Gastrocnemius medialis (tissue), 4 donors: ENCODE measurements around the gene NLRC5. TPM values are rescaled to one million over a fixed set of nuclear protein-coding genes. Genes with fewer than 3 reads are reported as not detected.

ENCODE experiments used
- ATAC-seq, 2 donors: fragments of 150-250 bp; one replicate each; pipeline ENCODE4 v1.9.1; 2016
- DNase-seq, 2 donors: peaks; one replicate each; pipeline ENCODE4 v3.0.0-alpha.2; 2019
- H3K27ac ChIP-seq, 4 donors: fragments of 200-600 bp; sonication (generic); 1 replicate in 1 of 4; 2 replicates in 3 of 4; pipeline ENCODE4 v1.5.1; 2016 to 2018; ENCODE audit warnings: mild to moderate bottlenecking in 2 of 4, moderate library complexity in 1 of 4
- H3K27me3 ChIP-seq, 3 donors: fragments of 200-600 bp; sonication (generic) in 2 of 3; 1 replicate in 1 of 3; 2 replicates in 2 of 3; pipeline versions ENCODE4 v1.5.1 to v1.6.0; 2016 to 2019; ENCODE audit warnings: mild to moderate bottlenecking in 1 of 3, moderate library complexity in 1 of 3
- H3K36me3 ChIP-seq, 2 donors: fragments of 200-600 bp; sonication (generic) in 1 of 2; one replicate each; pipeline ENCODE4 v1.5.1; 2017 to 2018
- H3K4me1 ChIP-seq, 2 donors: fragments of 200-600 bp; sonication (generic) in 1 of 2; one replicate each; pipeline ENCODE4 v1.5.1; 2016 to 2017; ENCODE audit warnings: mild to moderate bottlenecking in 2 of 2
- H3K4me3 ChIP-seq, 4 donors: fragments of 200-600 bp; sonication (generic) in 3 of 4; 1 replicate in 1 of 4; 2 replicates in 3 of 4; pipeline ENCODE4 v1.5.1; 2016 to 2019; ENCODE audit warnings: mild to moderate bottlenecking in 2 of 4
- H3K9me3 ChIP-seq, 3 donors: fragments of 200-600 bp; sonication (generic) in 2 of 3; 1 replicate in 1 of 3; 2 replicates in 2 of 3; pipeline ENCODE4 v1.5.1; 2016 to 2019
- CTCF ChIP-seq, 5 experiments: fragments of 450-650 bp in 3 of 5; fragments of 200-600 bp in 2 of 5; sonication (generic) in 2 of 5; IDR thresholded peaks in 4 of 5; conservative IDR thresholded peaks in 1 of 5; 1 replicate in 4 of 5; 2 replicates in 1 of 5; pipeline ENCODE4 v1.5.1; 2016 to 2019; ENCODE audit warnings: antibody characterized with exemption in 5 of 5, mild to moderate bottlenecking in 3 of 5, moderate library complexity in 3 of 5
- POLR2A ChIP-seq, 2 donors: fragments of 450-650 bp; IDR thresholded peaks; one replicate each; pipeline ENCODE4 v1.6.1; 2017; ENCODE audit warnings: antibody characterized with exemption in 2 of 2, mild to moderate bottlenecking in 2 of 2, moderate library complexity in 2 of 2
- in situ Hi-C, 4 donors: fragments of 200-750 bp; cut with MboI; loops; one replicate each; pipeline versions ENCODE4 v1.15.0 to v1.8.0; 2017; ENCODE audit warnings: low sequenced_read_pairs in 4 of 4
- intact Hi-C: fragments of 100-400 bp; cut with DNase I; formaldehyde crosslinking; loops from one replicate; pipeline ENCODE4 v1.15.1; 2023; ENCODE audit warnings: low total_unique reads
- total RNA-seq, 4 donors: library from RNA; depleted of rRNA; stranded (reverse); fragments of >200 nt; gene quantifications; one replicate each; pipeline versions ENCODE4 v1.1.0 to v1.2.3, GENCODE V29; 2016

NLRC5 gene
- total RNA-seq, 4 donors from 2014 or later, result 2.5 to 9.4 (median 5.1) TPM

GRCh38 chr16:56941856-56942331 lies 47.5 kb upstream of the NLRC5 start:
- intact Hi-C loops, result no loop called here
- TF ChIP-seq POLR2A (IDR thresholded peaks at IDR 0.05) (no peak), CTCF (IDR thresholded peaks at IDR 0.05 in 4 of 5, conservative IDR thresholded peaks at IDR 0.05 in 1 of 5) (no peak)
- Histone ChIP-seq H3K4me1 (no peaks in the 10 kb centered on the region), H3K9me3 (no peaks in the 10 kb centered on the region), H3K27me3 (no peaks in the 10 kb centered on the region), H3K27ac (no peak overlapping the region), H3K4me3 (no peak overlapping the region), H3K36me3 (peaks cover 4 to 91% of the 10 kb centered on the region in 2 donors)
- in situ Hi-C loops, result no loop called here
- DNase-seq, result no peak
- ATAC-seq, result no peak

GRCh38 chr16:56943761-56944375 lies 45.5 kb upstream of the NLRC5 start:
- intact Hi-C loops, result no loop called here
- no peaks in the 10 kb centered on the region for H3K4me1 ChIP-seq
- no peaks in the 10 kb centered on the region for H3K27me3 ChIP-seq
- in situ Hi-C loops, result no loop called here
- TF ChIP-seq POLR2A (IDR thresholded peaks at IDR 0.05) (no peak), CTCF (IDR thresholded peaks at IDR 0.05 in 4 of 5, conservative IDR thresholded peaks at IDR 0.05 in 1 of 5) (no peak)
- ATAC-seq, result no peak
- no peaks in the 10 kb centered on the region for H3K9me3 ChIP-seq
- no peak overlapping the region for H3K4me3 ChIP-seq
- no peak overlapping the region for H3K27ac ChIP-seq
- peaks cover 2 to 76% of the 10 kb centered on the region in 2 donors for H3K36me3 ChIP-seq
- DNase-seq, result no peak

DNA sequence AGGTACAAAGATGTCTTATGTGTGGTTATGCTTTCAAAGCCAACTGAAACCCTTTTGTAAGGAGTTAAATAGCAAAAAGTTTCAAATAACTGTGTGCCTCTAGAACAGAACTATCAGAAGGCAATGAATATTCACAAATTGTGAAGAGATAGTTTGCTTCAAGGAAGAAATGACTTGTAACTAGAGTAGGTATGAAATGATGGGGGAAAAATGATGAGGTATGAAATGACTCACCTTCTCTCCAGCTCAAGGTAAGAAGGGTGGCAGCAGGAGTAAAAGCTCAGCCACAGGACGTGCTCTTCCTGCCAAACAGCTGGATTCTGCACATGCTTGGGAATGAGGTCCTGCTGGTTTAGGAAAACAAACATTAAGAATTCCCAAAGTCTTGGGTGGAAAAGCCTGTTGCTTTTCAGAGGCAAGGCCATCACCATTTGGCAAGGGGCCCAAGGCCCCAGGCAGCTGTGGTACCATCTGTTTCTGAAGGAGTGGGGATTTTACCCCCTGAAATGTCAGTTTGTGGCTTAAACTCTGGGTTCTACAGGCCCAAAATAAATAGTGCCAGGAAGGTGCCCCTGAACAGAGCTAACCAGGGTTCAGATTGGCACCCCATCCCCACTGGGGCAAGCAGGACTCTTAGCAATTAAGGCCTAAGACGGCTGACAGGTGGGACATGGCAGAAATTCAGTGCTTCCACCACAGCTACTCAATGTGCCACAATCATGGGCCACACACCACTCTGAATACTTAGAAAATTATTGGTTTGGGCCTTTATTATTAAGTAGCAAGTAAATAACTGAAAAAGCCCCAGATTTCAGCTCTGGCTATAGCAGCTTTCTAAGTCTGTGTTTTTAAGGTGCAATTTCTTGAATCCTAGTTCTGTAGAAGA lies 44.2 kb upstream of the NLRC5 start:
- Histone ChIP-seq H3K4me3 (no peak overlapping the region), H3K36me3 (peaks cover 2 to 63% of the 10 kb centered on the region in 2 donors), H3K27ac (no peak overlapping the region), H3K4me1 (no peaks in the 10 kb centered on the region), H3K27me3 (no peaks in the 10 kb centered on the region), H3K9me3 (no peaks in the 10 kb centered on the region)
- DNase-seq, result no peak
- in situ Hi-C loops, result no loop called here
- intact Hi-C loops, result no loop called here
- TF ChIP-seq POLR2A (IDR thresholded peaks at IDR 0.05) (no peak), CTCF (IDR thresholded peaks at IDR 0.05 in 4 of 5, conservative IDR thresholded peaks at IDR 0.05 in 1 of 5) (no peak)
- ATAC-seq, result no peak

GRCh38 chr16:56945847-56946527 lies 43.4 kb upstream of the NLRC5 start:
- TF ChIP-seq CTCF (IDR thresholded peaks at IDR 0.05 in 4 of 5, conservative IDR thresholded peaks at IDR 0.05 in 1 of 5), result no peak
- TF ChIP-seq POLR2A (IDR thresholded peaks at IDR 0.05), result no peak
- H3K27ac ChIP-seq, result no peak overlapping the region
- ATAC-seq (no peak), DNase-seq (no peak)
- H3K4me3 ChIP-seq, result no peak overlapping the region
- H3K27me3 ChIP-seq, result no peaks in the 10 kb centered on the region
- peaks cover 0 to 55% of the 10 kb centered on the region in 2 donors for H3K36me3 ChIP-seq
- H3K9me3 ChIP-seq, result no peaks in the 10 kb centered on the region
- intact Hi-C loops, result no loop called here
- in situ Hi-C loops, result no loop called here
- no peaks in the 10 kb centered on the region for H3K4me1 ChIP-seq
